ENCODE measurements around the gene TMEM205.
"Not testable (repeated sequence)": the region's sequence is repeated elsewhere in the genome, so short reads cannot be mapped to it uniquely, and the experiment has no call there.

DNA sequence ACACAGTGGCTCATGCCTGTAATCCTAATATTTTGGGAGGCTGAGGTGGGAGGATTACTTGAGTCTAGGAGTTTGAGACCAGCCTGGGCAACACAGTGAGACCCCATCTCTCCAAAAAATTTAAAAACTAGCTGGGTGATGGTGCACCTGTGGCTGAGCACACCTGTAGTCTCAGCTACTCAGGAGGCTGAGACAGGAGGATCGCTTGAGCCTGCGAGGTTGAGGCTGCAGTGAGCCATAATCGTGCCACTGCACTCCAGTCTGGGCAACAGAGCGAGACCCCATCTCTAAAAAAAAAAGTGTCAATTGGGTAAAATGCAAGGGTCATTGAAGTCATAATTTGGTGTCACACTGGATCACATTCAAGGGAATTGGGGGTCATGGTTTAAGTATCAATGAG, 8.0 kb upstream of the TMEM205 start:
- TF ChIP-seq POLR2A (IDR thresholded peaks at IDR 0.05): not testable (repeated sequence)
- TF ChIP-seq, protein P1, sequence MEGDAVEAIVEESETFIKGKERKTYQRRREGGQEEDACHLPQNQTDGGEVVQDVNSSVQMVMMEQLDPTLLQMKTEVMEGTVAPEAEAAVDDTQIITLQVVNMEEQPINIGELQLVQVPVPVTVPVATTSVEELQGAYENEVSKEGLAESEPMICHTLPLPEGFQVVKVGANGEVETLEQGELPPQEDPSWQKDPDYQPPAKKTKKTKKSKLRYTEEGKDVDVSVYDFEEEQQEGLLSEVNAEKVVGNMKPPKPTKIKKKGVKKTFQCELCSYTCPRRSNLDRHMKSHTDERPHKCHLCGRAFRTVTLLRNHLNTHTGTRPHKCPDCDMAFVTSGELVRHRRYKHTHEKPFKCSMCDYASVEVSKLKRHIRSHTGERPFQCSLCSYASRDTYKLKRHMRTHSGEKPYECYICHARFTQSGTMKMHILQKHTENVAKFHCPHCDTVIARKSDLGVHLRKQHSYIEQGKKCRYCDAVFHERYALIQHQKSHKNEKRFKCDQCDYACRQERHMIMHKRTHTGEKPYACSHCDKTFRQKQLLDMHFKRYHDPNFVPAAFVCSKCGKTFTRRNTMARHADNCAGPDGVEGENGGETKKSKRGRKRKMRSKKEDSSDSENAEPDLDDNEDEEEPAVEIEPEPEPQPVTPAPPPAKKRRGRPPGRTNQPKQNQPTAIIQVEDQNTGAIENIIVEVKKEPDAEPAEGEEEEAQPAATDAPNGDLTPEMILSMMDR (IDR thresholded peaks at IDR 0.05 in 4 of 5, conservative IDR thresholded peaks at IDR 0.05 in 1 of 5): not testable (repeated sequence)

Data from gastrocnemius medialis (tissue), 4 donors.